ENCODE data around the gene CARD9.

CARD9 gene

DNA sequence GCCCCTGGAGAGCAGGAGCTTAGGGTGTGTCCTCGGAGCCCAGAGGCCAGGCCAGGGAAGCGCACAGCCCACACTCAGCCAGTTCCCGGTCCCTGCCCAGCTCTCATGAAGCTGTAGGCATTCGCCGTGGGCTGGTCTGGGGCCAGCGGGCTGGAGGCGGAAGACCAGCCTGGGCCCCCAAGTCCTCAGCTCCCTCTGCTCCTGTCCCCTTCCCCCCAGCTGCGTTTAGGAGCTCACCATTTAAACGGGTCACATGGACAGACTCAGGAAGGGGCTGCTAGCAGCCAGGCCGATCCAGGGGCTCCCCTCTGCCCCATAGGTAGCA lies 27.4 kb downstream of the CARD9 start:
- no peak for DNase-seq

DNA sequence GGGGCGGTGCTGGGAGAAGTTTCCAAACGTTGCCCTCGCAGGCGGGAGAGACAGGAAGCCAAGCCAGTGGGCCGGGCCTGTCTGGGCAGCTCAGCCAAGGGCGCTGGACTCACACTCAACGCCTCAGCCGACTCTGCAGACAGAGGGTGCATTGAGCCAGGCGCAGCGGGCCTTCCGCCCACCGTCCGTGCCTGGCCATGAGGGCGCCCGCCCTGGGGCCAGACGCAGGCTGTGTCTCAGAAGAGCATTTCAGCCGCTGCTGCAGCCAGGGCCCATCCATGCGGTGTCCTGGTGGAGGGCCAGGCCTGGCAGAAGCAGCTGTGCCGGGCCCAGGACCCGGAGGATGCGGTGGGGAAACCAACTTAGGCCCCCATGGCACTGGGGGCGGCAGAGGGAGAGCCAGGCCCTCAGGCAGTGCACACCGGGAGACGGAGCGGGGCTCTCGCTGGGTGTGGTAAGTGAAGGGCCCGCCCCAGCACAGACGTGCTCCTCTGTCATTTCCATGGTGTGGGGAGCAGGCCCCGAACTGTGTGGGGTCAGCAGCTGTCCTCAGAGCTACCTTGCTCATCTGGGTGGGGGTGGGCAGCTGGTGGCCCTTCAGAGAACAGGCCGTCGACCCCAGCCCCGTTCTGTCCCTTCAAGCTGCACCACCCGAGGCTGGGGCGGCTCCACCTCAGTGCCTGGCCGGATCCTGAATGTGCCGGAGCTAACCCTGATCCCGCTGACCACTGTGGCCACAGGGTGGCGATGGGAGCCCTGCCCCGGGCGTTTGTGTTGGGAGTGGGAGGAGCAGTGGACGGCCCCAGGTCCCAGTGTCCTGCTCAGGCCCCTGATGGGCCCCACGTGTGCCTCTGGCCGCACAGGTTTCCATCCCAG lies 27.9 kb downstream of the CARD9 start:
- DNase-seq: no peak

DNA sequence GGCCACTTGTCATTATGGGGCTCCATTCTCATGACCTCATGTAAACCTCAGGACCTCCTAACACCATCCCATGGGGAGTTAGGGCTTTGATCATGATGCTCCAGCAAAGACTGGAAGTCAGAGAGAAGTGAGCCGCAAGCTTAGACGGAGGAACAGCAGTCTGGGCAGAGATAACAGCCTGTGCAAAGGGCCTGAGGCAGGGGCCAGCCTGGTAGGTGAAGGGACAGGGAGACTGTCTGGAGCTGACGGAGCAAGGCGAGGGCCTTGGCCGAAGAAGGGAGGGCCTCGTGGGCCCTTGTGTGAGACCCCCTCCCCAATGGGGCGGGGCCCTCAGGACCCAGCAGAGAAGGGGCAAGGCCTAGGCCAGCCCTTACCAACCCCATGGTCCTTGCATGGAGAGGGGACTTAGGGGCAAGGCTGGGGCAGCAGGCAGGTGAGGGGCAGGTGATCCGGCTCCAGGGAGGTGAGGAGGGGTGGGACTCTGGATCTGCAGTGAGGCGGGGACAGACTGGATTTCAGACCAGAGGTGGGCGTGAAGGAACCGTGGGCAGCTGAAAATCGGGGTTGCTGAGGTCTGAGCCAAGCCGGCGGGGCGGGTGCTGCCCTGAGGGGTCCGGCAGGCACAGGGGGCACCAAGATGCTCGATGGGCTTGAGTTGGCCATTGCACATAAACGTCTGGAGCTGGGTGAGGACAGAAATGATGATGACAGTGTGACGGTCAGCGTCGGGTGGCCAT lies 28.8 kb downstream of the CARD9 start:
- DNase-seq: no peak

DNA sequence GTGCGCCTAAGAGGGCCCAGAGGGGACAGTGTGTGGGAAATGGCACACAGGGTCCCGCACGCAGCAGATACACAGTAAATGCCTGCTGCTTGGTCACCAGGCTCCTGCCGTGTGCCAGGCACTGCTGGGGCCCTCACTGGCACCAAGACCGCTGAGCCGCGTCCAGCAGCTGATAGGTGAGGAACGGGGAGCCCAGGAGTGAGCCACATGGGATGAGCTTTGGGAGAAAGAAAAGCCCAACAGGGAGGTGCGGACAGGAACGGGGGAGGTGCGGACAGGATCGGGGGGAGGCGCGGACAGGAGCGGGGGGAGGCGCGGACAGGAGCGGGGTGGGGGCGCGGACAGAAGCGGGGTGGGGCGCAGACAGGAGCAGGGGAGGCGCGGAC lies 29.6 kb downstream of the CARD9 start:
- no peak for DNase-seq

DNA sequence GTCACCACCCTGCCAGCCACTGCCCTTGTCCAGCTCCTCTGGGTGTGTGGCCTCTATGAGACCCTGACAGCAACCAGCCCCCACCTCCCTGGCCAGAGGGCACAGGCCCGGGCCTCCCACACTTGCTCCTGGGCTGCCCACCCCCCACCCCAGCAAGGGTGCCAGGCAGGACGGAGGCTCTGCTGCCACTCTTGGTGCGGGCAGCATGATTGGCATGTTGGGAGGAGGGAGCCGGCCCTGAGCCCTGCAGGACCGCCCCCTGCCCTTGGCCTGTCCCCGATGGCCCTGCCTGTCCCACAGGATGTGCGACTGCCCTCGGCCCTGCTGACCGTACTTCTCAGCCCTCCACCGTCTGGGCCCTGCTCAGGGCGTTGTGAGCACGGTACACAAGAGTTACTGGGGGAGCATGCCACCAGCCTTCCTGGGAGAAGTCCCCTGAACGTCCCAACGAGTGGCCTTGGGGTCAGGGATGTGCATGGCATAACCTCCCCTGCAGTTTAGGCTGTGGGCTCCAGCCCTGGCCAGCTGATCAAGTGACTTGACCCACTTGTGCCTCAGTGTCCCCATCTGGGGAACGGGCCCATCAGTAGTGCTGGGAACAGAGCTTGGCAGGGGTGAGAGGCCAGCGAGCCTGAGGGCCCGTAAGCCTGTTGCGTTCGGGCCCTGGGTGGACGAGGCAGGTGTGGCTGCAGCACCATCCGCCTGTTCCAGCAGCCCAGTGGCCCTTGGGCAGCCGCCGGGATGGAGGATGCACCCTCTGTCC lies 30.2 kb downstream of the CARD9 start:
- no peak for DNase-seq

DNA sequence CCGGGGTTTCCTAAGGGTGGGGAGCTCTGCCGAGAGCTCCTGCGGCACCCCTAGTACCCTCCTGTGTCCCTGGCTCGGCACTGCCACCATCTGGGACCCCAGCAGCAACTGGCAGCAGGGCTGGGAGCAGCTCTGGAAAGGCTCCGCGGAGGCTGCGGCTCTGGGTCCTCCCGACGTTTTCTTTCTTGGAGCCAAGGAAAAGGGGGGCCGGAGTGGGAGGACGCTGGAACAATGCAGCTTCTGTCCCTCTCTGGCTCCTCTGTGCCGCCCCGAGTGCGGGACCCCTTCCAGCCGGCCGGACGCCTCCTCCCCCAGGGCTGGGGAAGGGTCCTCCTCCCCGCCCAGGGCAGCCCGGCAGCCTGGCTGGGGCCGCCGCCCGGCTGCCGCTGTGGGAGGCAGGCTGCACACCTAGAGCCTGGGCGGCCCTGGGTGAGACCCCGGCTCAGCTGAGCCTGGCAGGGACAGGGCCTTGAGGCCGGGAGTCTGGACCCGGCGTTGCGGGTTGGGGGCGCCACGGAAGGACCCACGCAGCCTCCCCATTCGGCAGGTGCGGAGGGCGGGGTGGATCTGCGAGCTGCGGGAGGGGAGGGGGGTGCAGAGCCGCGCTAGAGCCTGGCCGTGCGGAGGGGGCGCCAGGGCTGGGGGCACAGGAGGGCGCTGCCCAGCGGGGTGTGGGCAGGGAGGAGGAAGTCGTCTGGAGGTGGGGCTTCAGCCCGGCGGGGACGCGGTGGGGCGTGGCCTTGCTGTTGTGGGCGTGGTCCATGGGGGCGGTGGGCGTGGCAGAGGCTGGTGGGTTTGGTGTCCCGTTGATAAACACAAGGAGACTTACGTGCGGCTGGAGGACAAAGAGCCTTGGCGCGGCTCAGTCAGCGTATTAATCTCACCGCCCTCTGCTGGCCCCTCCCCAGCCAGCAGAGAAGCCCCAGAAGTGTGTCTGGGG lies 31.0 kb downstream of the CARD9 start:
- DNase-seq: no peak

DNA sequence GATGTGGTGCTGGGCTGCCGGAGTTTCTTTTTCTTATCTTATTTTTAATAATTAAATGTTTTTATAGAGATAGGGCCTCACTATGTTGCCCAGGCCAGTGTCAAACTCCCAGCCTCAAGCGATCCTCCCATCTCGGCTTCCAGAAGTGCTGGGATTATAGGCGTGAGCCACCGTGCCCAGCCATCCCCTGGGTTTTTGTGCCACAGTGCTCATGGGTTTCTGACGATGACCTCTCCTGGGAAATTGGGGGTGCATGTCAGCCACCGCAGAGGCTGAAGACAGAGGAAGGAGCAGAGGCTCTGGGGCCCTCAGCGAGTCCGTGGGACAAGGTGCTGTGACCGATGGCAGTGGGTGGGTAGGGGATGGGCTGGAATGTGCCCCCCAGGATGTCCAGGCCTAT lies 31.7 kb downstream of the CARD9 start:
- no peak for DNase-seq

DNA sequence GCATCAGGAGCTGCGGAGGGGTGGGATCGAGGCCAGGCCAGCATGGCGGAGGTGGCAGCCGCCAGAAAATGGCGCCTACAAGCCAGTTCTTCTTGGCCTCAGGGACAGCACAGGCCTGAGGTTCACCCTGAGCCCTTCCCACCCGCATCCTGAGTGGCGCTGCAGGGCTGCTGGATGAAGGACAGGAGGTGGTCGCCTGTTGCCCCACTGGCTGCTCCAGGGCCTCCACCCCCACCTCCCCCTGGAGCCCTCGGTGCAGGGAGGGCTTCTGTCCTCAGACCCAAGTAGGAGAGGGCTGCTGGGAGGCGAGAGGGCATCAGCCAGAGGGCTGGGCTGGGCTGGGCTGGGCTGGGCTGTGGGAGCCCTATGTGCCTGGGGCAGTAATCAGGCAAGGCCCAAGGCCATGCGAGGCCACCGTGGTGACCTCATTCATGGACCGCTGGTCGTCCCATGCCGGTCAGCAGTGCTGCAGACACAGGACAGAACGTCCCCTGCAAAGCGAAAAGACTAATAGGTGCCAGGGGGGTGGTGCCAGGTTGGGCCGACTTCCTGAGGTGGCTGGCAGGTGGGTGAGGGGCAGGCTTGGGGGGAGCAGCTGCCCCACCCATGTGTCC lies 32.3 kb downstream of the CARD9 start:
- no peak for DNase-seq

DNA sequence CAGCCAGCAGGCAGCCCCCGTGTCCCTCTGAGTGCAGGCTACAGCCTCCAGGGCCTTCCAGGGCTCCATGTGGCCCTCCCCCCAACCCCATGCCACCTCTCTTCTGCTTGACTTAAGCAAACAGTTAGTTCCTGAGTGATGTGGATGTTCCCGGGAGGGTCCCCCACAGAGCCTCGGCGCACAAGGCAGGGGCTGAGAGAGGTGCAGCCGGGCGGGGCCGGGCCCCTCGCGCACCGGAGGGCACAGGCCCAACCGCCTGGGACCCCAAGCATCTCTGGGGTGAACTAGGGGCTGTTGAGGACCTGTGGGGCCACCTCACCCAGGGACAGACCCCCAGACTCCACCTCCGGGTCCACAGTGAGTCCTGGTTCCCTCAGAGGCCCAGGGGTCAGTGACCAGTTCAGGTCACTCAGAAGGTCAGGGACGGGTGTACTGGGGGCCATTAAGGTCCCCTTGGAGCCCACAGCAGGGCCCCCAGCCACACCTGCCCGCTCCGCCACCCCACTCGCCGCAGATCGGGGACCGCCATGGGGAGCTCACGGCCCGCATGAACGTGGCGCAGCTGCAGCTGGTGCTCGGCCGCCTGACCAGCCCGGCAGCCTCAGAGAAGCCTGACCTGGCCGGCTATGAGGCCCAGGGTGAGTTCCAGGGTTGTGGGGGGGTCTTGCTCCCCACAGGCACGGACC lies 33.0 kb downstream of the CARD9 start:
- DNase-seq: no peak

DNA sequence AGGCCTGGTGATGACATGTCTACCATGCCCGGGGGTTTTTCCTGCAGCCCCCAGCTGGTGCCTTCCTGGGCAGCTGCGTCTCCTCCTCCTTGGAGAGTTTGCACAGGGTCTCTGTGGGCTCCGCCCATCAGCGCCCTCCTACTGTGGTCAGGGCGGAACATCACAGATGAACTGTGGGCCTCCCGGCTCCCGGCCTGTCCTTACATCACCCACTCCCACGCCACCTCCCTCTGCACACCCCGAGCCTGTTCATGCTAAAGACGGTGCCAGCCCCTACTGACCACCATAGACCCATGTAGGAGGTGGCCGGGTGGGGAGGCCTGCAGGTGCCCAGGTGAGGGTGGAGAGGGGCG lies 33.5 kb downstream of the CARD9 start:
- no peak for DNase-seq

DNA sequence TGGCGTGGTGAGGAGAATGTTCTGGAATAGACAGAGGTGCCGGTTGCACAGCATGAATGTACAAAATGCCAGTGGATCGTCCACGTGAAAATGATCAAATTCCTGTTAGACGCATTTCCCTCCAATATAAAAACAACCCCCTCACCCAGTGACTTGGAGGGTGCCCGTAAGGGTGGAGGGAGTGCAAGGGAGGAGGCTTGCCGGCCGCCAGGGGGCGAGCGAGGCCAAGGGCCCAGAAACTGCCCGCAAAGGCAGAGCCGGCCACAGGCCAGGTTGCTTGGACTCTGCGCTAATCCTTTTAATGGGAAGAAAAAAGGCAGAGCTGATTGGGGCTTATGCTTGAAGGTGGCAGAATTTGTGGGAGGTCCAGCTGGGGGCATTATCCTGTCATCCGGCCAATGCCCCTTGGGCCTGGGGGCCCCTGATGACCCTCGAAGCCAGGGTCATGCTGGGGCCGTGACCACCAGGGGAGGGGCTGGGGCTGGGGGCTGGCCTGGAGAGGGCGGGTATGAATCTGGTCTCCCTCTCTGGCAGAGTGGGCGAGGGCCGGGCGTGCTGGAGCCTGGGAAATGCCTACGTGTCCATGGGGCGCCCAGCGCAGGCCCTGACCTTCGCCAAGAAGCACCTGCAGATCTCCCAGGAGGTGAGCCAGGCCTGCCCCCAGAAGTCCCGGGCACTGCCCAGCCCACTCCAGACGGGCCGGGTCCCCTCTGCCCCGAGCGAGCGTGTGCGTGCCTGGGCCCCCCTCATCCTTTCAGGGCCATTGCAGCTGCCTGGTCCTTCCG lies 34.1 kb downstream of the CARD9 start:
- DNase-seq: peak; percentile 44 to 74

DNA sequence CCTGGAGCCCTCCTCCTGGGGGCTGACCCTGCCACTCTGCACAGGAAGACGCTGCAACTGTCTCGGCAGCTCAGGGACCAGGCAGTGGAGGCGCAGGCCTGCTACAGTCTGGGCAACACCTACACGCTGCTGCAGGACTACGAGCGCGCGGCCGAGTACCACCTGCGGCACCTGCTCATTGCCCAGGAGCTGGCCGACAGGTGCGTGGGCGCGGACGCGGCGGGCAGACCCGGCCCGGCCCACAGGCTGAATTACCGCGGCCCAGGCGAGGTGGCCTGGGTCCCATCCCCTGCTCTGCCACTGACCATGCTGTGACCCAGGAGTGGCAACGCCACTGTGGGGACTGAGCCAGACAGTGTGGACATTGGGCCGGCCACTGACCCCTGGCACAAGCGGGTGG lies 35.0 kb downstream of the CARD9 start:
- no peak for DNase-seq

DNA sequence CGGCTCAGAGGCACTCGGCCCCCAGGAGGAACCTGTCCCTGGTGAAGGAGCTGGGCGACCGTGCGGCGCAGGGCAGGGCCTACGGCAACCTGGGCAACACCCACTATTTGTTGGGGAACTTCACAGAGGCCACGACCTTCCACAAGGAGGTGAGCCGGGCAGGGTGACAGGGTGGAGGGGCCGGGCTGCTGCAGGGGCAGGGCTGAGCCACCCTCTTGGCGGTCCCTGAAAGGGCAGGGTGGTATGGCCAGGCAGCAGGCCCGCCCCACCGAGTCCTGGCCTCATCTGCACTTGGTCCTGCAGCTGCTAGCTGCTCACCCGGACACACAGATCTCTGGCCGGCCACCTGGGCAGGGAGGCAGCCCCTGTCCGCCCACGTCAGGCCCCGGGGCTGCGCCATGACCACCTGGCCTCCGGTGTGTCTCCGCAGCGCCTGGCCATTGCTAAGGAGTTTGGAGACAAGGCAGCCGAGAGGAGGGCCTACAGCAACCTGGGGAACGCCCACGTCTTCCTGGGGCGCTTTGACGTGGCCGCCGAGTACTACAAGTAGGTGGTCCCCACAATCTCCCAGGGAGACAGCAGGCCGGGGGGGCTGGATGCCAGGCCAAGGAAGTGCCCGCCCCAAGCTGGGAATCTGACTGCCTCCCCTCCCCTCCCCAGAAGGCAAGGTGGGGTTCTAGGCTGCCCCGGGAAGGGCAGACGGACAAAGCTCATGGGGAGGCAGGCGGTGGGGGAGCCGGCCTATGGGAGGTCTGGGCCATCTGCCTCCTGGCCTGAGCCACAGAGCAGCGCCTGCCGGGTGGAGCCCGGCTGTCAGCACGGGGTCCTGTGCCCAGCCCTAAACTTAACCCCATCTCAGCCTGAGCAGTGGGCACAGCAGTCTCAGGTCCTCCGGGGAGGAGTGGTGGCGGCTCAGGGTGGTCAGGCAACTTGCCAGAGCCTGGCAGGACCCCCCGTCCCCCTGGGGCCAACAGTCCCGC lies 35.8 kb downstream of the CARD9 start:
- no peak for DNase-seq

DNA sequence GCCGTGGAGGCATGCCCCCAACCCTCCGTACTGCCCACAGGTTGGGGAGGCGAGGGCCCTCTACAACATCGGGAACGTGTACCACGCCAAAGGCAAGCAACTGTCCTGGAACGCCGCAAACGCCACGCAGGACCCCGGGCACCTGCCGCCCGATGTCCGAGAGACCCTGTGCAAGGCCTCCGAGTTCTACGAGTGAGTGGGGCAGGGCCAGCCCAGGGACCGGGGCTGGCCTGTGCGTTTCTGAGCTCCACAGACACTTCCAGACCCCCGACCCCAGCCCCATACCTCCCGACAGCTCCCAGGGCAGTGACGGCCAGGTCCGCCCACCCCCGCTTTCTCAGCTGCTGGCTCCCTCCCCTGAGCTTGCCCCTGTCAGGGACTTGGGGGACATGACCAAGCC lies 36.6 kb downstream of the CARD9 start:
- DNase-seq: no peak

DNA sequence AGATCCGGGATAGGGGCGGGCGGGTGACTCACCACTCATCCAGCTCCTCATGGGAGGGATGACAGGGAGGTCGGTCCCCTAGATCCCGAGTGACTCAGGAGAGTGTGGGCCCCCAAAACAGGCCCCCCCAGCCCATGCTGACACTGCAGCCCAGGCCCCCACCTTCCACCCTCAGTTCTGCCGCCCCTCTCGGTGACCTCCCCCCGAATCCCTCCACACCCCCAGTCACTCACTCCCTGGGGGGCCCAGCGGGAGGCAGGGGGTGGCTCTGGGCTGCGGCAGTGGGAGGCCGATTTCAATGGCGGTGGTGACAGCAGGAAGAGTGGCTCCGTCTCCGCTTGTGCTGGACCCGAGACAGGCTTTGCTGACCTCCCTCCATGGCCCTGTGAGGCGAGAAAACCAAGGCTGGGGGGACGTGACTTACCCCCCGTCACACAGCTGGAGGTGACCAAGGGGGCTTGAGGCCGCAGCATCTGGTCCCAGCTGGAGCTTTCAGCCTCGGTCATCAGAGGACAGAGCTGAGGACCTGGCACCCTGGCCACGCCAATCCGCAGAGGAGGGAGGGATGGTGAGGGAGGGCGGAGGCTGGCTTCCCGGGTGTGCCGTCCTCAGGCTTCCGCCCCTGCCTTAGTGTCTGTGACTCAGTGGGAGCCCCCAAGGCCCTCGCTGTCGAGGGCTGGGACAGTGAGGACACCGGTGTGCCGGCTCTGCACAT lies 37.2 kb downstream of the CARD9 start:
- DNase-seq: no peak

DNA sequence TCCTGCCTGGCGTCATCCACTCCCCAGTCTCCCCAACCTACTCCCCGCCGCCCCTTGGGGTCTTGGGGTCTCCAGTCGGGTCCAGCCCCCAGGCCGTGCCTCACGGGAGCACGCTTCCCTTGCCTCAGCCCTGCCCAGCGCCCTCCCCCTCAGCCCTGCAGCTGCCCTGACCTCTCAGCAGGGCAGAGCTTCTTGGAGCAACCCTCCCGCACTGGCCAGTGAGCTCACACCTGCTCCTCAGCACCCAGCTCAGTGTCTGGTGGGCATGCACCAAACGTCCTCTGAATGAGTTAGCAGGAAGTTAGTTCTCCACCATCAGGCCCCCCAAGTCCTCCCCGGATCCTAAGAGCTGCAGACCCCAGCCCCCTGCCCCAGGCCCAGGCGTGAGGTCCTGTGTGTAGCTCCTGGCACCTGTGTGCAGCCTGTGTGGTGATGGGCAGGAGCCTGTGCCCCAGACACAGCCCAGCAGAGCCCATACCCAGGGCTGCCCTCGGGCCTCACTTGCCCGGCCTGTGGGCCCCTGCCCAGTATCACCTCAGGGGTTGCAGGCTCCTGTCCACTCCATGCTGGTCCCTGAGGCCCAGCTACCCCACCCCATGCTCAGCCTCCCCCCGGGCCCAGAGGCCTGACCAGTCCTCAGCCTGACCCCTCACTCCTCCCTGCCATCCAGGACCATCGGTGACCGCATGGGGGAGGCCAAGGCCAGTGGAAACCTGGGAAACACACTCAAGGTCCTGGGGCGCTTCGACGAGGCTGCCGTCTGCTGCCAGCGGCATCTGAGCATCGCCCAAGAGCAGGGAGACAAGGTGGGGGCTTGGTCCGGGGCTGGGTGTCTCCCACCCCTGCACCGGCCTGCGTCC lies 37.9 kb downstream of the CARD9 start:
- no peak for DNase-seq

DNA sequence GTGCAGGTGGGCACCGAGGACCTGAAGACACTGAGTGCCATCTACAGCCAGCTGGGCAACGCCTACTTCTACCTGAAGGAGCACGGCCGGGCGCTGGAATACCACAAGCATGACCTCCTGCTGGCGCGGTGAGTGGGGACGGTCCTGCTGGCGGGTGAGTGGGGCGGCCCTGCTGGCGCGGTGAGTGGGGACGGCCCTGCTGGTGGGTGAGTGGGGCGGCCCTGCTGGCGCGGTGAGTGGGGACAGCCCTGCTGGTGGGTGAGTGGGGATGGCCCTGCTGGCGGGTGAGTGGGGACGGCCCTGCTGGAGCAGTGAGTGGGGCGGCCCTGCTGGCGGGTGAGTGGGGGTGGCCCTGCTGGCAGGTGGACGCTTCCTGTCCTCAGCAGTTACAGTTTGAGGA lies 38.9 kb downstream of the CARD9 start:
- no peak for DNase-seq

DNA sequence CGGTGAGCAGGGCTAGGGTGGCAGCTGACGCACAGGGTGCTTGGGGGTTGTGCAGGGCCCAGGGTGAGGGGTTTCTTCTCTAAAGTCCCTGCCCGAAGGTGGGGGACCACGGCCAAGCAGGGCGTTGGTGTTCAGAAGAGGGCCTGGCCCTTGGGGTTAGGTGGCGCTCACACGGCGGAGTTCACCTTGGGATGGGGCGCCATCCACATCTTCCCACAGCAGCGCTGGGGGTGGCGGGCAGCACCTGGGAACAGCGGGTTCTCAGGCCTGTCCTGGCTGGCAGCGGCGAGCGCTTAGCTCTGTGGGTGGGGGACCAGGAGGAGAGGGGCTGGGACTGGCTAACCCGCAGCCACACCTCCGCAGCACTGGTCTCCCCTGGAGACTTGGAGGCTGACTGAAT lies 40.0 kb downstream of the CARD9 start:
- no peak for DNase-seq

Data from NCI-H524 (cell line).